Right ventricle myocardium inferior (tissue), 1 donor: Measurements from ENCODE around the gene ZBTB21. TPM values are rescaled to one million over a fixed set of nuclear protein-coding genes. Genes with fewer than 3 reads are reported as not detected.
"Not testable (repeated sequence)": the region's sequence is repeated elsewhere in the genome, so short reads cannot be mapped to it uniquely, and the experiment has no call there.

Source experiments
- ATAC-seq: fragments of 200-7000 bp; cut with Tn5 transposase; one replicate; pipeline ENCODE4 v1.9.1; 2020; ENCODE audit warnings: mild to moderate bottlenecking, moderate library complexity
- DNase-seq: peaks from one replicate; pipeline ENCODE4 v3.0.0; 2021; ENCODE audit errors: missing footprints
- intact Hi-C: fragments of 100-400 bp; cut with DNase I; formaldehyde crosslinking; loops from one replicate; pipeline ENCODE4 v1.11.0; 2022
- total RNA-seq: library from RNA; stranded (reverse); fragmentation: NEBNext Ultra II Directional; extraction: Animal tissue kit (Norgen Biotek cat#: 25700); gene quantifications from one replicate; pipeline ENCODE4 v1.2.1, GENCODE V29; 2021
- donor health status: DM: no; HTN: yes; CAD: no; lungs with severe emphysema.

ZBTB21 gene
- total RNA-seq, 1 donor from 2014 or later, result 6.1 TPM

DNA sequence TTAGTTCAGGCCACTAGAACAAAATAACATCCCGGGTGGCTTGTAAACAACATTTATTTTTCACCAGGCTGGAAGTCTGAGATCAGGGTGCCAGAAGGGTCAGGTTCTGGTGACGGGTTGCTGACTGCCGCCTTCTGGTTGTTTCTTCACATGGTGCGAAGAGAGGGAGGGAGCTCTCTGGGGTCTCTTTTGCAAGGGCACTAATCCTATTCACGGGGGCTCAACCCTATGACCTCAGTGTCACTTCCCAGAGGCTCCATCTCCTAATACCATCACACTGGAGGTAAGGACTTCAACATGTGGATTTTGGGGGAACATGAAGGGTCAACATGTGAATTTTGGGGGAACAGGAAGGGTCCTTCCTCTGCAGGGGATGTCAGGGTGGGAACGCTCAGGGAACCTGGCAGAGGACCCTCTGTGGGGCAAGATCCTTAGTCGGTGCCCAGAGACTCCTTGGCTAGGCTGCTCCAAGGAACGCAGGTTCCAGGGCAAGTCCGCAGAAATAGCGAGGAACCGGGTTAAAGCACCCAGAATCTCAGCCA is 47.7 kb downstream of the ZBTB21 start:
- intact Hi-C loops, result no loop called here
- DNase-seq, result no peak
- no peak for ATAC-seq

DNA sequence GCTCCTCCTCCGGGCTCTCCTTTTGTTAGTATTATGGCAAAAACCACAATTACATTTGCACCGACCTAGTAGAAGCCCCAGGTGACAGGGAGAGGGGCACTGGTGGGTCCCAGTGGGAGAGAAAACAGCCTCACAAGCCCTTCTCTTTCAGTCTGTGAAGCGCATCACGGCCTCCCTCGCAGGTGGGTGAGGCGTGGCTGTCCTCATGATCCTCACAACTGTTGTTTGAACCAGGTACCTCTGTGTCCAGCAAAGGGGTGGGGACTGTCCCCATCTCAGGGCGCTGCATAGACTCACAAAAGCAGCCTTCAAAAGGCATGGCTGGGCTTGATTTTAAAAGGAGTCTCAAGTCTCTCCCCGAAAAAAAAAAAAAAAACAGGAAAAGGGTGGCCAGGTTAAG is 48.4 kb downstream of the ZBTB21 start:
- no peak for DNase-seq
- ATAC-seq, result no peak
- intact Hi-C loops, result loop anchor here (1.0 kb wide), 1 partner anchor 43 kb away; no protein-coding TSS in a partner anchor

DNA sequence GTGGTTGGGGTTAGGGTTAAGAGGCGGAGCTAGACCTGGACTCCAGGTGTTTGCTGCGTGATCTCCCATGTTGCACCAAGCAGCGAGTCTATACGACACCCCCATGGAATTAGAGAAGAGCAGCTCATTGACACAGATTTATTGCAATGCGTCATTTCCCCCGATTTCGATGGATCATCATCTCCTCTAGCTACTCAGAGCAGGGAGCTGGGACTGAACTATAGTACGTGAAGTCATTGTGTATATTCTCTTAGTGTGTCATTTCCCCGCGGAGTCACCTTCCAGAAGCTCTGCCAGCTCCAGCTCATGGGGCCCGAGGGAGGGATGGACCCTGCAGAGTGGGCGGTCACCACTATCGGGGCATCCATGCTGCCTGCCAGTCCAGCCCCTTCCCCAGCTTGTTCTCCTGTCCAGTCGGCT is 48.9 kb downstream of the ZBTB21 start:
- no peak for DNase-seq
- no peak for ATAC-seq
- intact Hi-C loops, result loop anchor here (1.0 kb wide), 1 partner anchor 43 kb away; no protein-coding TSS in a partner anchor

DNA sequence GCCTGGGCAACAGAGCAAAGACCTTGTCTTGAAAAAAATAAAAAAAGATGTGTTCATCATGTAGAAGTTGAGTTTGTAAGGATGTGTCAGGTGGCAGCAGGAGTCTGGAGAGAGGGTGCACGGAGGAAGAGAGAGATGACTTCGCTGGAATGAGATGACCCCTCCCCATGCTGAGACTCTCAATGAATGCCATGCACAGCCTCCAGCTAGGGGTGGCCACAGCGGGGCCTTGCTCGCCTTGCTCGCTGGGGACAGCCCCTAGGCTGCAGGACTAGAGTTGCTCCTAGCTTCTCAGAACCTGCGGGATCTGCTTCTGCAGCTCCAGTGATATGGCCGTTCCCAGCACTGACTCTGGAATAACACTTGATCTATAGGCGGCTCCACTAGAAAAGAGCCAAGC is 49.8 kb downstream of the ZBTB21 start:
- DNase-seq, result no peak
- intact Hi-C loops, result no loop called here
- no peak for ATAC-seq

DNA sequence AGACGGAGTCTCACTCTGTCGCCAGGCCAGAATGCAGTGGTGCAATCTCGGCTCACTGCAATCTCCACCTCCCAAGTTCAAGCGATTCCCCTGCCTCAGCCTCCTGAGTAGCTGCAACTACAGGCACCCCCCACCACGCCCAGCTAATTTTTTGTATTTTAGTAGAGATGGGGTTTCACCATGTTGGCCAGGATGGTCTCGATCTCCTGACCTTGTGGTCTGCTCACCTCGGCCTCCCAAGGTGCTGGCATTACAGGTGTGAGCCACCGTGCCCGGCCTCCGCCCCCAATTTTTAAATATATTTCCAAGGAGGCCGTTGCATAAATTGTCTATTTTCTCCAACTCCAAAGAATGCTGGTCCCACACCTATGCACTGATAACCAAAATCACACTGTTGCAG is 50.5 kb downstream of the ZBTB21 start:
- DNase-seq, ATAC-seq, intact Hi-C loops: not testable (repeated sequence)

DNA sequence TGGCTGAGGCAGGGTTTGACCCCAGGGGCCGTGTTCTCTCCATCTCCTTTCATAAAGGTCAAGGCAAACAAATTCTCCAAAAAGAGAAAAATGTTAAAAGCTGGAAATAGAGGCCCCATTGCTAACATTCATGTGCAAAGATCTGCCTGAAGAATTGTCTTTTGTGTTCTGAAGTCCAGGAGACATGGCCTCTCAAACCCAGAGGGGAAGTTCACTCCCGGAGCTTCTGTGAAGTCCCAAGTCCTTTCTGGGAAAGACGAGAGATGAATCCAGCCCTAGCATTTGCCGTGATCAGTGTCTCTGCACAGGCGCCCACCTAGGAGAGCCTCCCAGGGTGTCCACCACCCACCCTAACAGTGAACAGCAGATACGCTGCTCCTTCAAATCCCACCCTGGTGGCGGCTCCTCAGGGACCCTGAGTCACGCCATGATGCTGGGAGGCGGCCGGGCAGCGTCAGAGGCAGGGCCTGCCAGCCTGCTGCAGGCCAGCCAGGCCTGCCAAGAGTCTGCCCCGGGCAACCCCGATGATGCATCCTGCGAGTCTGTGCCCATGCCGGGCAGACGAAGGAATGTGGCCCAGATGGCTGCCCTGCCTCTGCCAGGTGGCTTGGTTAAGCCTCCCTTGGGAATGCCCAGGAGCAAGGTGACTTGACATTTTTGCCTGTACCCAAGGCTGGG is 51.1 kb downstream of the ZBTB21 start:
- ATAC-seq, result no peak
- intact Hi-C loops, result no loop called here
- DNase-seq, result no peak

DNA sequence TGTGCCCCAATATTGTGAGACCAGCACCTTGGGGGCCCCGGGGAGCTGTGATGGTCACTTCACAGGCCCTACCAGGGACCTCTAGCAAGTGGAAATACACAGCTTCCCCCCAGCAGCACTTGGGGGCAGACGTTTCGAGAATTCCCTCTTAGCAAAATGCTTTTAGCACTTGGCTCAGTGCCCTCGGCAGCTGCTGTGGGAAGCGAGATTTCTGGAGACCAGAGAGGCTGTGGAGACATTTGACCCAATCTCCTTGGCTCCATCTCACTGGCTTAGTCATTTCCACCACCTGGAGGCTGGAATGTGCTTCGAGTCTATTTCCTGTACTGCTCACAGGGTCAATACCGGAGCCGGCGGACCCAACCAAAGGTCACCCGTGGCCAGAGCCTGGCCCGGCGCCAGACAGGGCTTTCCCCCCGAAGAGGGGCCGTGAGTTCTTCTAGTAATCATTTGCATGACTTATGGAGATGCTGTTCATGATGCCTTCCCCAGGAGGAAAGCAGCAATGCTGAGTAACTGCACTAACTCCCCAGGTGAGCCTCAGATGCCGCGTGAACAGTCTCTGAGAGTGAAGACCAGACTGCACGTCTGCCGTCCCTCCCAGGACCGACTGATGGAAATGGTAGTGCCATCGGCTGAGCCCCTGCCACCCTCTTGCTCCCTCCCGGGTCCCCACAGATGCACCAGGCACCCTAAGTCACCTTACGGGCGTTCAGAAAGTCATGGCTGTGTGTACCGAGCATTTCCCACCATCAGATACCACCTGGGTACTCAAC is 52.0 kb downstream of the ZBTB21 start:
- intact Hi-C loops, result no loop called here
- ATAC-seq, result peak; percentile 57
- DNase-seq, result no peak

DNA sequence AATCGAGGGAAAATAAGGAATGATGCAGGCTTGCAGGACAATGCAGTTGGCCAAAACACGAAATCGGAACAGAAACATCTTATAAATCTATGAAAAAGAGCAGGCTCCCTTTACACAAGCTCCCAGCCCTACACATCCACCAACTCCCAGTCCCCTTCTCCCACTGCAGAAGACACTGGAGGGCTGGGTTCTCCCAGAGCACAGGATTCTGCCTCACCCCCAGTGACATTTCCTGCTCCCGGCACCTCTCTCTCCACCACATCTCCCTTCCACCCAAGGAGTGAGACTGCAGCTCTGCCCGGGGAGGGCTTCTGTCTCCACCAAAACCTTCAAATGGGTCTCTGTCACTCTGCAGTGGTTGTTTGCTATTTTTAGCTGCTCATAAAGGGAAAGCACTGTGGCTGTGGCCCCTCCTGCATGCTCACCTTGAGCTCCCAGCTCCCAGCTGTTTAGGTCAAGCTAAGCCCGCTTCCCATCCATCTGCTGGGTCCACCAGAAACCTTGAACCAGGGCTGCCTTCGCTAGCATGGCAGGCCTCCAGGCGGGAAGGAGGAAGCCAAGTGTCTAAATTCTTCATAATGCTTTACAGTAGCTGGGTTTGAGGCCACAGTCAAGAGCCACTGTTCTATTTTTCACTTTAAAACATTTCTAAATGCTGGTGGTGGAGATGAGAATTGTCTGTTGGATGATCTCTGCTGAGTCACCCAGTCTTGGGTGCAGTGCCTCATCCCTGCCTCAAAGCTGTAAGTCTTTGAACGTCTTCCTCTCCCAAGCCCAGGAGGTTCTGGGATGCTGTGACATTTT is 53.0 kb downstream of the ZBTB21 start:
- DNase-seq (no peak), ATAC-seq (no peak)
- intact Hi-C loops, result no loop called here

DNA sequence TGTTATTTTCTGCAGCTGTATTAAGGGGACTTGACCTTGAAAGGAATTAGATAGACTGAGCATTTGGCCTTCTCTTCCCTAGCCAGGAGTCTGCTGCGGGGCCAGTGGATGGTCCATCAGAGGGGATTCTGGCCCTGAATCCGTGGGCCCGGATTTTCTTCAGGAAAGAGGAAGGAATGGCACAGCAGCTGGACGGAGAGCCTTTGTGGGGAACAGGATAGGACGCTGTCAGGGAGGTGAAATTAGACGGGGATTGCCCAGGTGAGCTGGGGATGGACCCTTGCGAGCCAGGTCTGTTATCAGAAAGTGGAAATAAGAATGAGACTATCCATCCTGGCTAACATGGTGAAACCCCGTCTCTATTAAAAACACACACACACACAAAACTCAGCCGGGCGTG is 54.6 kb downstream of the ZBTB21 start:
- ATAC-seq (no peak), DNase-seq (no peak)

DNA sequence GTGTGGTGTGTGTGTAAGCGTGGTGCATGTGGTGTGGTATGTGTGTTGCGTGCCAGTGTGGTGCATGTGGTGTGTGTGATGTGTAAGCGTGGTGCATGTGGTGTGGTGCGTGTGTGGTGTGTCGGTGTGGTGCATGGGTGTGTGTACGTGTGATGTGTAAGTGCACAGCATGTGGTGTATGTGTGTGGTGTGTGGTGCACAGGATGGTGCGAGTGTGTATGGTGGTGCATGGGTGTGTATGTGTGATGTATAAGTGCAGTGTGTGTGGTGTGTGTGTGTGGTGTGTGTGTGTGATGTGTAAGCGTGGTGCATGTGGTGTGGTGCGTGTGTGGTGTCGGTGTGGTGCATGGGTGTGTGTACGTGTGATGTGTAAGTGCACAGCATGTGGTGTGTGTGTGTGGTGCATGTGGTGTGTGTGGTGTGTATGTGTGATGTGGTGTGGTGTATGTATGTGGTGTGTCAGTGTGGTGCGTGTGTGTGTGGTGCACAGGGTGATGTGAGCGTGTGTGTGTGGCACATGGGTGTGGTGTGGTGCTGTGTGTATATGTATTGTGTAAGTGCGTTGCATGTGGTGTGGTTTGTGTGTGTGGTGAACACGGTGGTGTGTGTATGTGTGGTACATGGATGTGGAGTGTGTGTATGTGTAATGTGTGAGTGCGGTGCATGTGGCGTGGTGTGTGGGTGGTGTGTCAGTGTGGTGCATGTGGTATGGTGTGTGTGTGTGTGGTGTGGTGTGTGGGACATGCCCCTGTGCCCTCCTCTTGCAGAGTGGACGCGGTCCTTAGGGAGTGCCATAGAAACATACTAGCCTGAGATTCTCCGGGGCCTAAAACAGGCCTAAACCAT is 55.3 kb downstream of the ZBTB21 start:
- DNase-seq (no peak), ATAC-seq (peak; percentile 1)

More for the DNA sequence above, 54.6 kb downstream of the ZBTB21 start:
- intact Hi-C loops, result no loop called here

DNA sequence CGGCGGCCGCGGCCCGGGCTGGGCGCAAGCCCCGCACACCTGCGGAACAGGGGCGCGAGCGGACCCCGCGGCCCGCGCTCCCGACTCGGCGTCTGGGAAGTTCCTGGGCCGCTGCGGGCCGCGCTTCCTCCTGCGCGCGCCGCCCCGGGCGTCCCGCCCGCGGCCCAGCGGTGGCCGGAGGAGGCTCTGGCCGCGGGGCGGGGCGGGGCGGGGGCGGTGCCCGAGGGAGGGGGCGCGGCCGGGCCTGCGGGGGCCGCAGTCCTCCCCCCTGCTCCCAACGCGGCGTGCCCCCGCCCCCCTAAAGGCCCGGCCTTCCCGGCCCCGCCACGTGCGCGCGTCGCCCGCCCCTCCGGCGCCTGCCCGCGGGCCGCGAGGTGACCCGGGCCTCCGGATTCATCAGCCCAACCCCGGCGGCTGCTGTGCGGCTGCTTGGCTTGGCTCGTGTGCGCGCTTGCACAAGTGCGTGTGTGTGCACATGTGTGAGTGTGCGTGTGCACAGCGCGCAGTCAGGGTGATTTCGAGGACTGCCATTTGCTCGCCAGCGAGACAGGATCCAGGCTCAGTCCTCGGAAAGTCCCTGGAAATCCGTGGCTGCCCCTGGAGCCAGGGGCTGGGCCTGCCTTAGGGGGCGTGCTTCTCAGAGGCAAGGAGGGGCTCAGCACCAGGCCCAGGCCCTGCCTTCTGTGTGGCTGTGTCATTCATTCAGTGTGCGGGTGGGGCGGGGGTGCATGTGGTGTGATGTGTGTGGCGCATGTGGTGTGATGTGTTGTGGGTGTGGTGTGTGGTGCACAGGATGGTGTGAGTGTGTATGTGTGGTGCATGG is 56.1 kb downstream of the ZBTB21 start, which contains the start of gene C2CD2:
C2CD2 (minus strand) TSS at position 188 of the 823 bp plus-strand sequence. CDS start 370 bp downstream, outside the sequence.
- DNase-seq, result peak; percentile 84

More for the DNA sequence above, 55.3 kb downstream of the ZBTB21 start:
- intact Hi-C loops, result no loop called here

DNA sequence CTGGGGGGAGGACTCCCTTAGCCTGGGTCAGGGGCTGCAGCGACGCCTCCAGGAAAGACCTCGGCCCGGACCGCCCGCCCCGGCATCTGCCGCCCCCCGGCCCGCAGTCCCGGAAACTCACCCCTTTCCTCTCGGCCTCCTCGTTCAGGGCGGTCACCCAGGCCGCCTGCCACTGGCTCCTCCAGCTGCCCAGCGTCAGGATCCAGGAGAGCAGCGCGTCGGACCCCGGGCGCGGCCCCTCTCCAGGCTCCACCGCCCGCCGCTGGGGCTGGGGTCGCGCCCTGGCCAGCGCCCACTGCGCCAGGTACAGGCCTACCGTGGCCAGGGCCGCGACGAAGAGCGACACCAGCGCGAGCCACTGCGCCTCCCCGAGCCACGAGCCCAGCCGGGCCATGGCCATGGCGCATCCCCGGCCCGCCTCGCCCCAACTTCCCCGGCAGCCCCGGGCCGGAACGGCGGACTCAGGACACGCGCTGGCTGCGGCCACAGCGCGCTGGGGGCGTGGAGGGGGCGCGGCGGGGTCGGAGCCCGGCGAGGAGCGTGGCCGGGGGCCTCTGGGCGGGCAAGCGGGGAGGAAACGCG is 56.8 kb downstream of the ZBTB21 start:
- intact Hi-C loops, result loop anchor here (2.0 kb wide), 1 partner anchor 57 kb away; the partner anchor contains the start of gene ZBTB21
- ATAC-seq, result peak; percentile 15
- no peak for DNase-seq

More for the DNA sequence above, 56.1 kb downstream of the ZBTB21 start, which contains the start of gene C2CD2:
- intact Hi-C loops, result loop anchor here (2.0 kb wide), 1 partner anchor 57 kb away; the partner anchor contains the start of gene ZBTB21
- ATAC-seq, result peak; percentile 84

DNA sequence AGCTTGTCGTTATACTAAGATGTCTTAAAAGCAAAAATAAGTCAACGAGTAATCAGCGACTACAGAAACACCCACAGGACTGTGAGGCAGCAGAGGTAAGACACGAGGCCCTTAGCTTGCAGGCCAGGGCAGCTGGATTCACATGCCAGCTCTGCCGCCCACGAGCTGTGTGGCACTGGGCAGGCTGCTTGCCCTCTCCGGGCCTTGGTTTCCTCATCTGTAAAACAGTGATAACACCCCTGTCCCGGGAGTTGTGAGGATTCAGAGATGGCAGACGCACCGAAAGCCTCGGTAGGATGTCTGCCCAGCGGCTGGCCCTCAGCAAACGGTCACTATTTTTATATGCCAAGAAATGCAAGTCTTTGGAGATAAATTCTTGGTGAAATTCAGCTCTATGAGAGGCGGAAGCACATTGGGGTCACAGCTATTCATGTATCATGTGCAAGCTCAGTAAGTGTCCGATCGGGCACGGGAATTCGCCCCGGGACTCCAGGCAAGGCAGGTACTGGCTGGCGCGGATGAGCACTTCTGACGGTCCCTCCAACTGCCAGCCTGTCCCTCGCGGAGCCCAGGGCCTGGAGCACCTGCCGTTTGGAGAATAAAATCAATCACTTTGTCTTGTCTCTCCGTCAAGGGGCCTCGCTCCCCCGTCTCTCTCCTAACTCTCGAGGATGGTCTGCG is 57.5 kb downstream of the ZBTB21 start:
- DNase-seq (no peak), ATAC-seq (no peak)
- intact Hi-C loops, result loop anchor here (2.0 kb wide), 1 partner anchor 58 kb away; the partner anchor contains the start of gene ZBTB21

DNA sequence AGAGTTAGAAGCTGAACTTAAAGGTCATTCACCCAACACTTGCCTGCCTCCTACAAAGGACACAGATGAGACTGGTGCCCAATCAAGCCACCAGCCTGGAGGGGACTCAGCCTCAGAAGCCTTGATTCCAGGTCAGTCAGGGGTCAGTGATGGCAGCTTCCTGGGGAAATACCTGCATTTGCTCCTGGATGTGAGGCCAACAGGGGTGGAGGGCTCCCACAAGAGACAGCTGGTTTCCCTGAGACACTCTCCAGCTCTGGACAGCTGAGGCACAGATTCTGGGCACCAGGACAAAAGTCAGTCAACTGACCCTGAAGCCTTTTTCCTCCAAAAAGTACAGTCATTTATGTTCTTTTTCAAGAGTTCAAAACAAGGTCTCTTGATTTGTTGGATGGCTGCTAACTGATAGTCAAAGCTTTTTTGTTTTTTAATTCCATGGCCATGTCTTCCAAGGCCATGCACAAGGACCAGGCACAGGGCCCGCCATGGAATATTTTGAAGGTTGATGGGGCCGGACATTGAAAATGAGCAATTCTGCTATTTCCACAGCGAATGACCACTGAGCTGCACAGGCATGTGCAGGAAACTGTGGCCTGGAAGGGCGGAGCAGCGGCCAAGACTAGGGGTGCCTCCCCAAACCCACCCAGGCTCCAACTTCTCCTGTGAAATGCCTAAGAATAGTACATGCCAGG is 58.1 kb downstream of the ZBTB21 start:
- intact Hi-C loops, result loop anchor here (2.0 kb wide), 1 partner anchor 59 kb away; the partner anchor contains the start of gene ZBTB21
- no peak for DNase-seq
- no peak for ATAC-seq

DNA sequence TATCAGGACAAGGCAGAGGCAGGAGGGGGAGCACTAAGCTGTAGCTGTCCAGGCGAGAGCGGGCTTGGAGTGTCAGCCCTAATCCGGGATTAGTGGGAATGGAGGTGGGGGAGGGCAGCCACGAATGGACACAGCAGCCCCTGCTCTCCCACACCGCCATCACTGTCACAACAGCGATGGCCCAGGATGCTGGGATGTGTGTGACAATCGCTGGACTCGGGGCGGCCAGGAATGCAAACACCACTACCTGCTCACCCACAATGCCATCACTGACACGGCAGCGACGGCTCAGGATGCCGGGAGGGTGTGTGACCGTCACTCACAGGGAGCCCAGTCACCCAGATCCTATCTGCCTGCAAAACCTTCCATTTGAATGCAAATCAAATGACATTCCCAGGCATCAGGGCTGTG is 59.2 kb downstream of the ZBTB21 start:
- DNase-seq, result no peak
- ATAC-seq, result no peak
- intact Hi-C loops, result no loop called here
